Measurements from ENCODE around the gene CCDC127. TPM values are rescaled to one million over a fixed set of nuclear protein-coding genes. Genes with fewer than 3 reads are reported as not detected.

The CCDC127 gene
- total RNA-seq, 2 donors from 2014 or later, result 3.5 to 5.3 TPM

GRCh38 chr5:213803-214395 is 4.1 kb downstream of the CCDC127 start:
- intact Hi-C loops (cut with DNase I), result no loop called here
- TF ChIP-seq CTCF (IDR thresholded peaks at IDR 0.05), result no peak

GRCh38 chr5:208449-209114 is 9.4 kb downstream of the CCDC127 start:
- H3K36me3 ChIP-seq, result no peaks in the 10 kb centered on the region
- H3K27me3 ChIP-seq, result no peaks in the 10 kb centered on the region
- H3K27ac ChIP-seq, result no peak overlapping the region
- no peak for TF ChIP-seq CTCF (IDR thresholded peaks at IDR 0.05)
- no peak for DNase-seq
- intact Hi-C loops (cut with DNase I), result no loop called here
- no peak overlapping the region for H3K9ac ChIP-seq (ENCODE audit: low read depth in 2 of 2, low read length in 2 of 2)
- no peak overlapping the region for H3K4me3 ChIP-seq
- no peaks in the 10 kb centered on the region for H3K4me1 ChIP-seq
- no peaks in the 10 kb centered on the region for H3K9me3 ChIP-seq

More at GRCh38 chr5:213803-214395, 4.1 kb downstream of the CCDC127 start:
- Histone ChIP-seq H3K9ac (ENCODE audit: low read depth in 2 of 2, low read length in 2 of 2) (no peak overlapping the region), H3K36me3 (no peaks in the 10 kb centered on the region), H3K9me3 (no peaks in the 10 kb centered on the region), H3K27ac (no peak overlapping the region), H3K27me3 (no peaks in the 10 kb centered on the region), H3K4me1 (no peaks in the 10 kb centered on the region), H3K4me3 (no peak overlapping the region)
- no peak for DNase-seq

GRCh38 chr5:207599-207998 is 10.4 kb downstream of the CCDC127 start:
- H3K36me3 ChIP-seq, result no peaks in the 10 kb centered on the region
- no peak overlapping the region for H3K9ac ChIP-seq (ENCODE audit: low read depth in 2 of 2, low read length in 2 of 2)
- H3K27ac ChIP-seq, result no peak overlapping the region
- no peak overlapping the region for H3K4me3 ChIP-seq
- no peaks in the 10 kb centered on the region for H3K27me3 ChIP-seq
- no peak for TF ChIP-seq CTCF (IDR thresholded peaks at IDR 0.05)
- H3K4me1 ChIP-seq, result no peaks in the 10 kb centered on the region
- DNase-seq, result no peak
- H3K9me3 ChIP-seq, result no peaks in the 10 kb centered on the region
- intact Hi-C loops (cut with DNase I), result no loop called here

GRCh38 chr5:206927-207536 is 10.9 kb downstream of the CCDC127 start:
- no peak for TF ChIP-seq CTCF (IDR thresholded peaks at IDR 0.05)
- no peak overlapping the region for H3K4me3 ChIP-seq
- intact Hi-C loops (cut with DNase I), result no loop called here
- DNase-seq, result no peak
- H3K27ac ChIP-seq, result no peak overlapping the region
- no peaks in the 10 kb centered on the region for H3K4me1 ChIP-seq
- no peaks in the 10 kb centered on the region for H3K36me3 ChIP-seq
- no peaks in the 10 kb centered on the region for H3K9me3 ChIP-seq
- no peak overlapping the region for H3K9ac ChIP-seq (ENCODE audit: low read depth in 2 of 2, low read length in 2 of 2)
- no peaks in the 10 kb centered on the region for H3K27me3 ChIP-seq

GRCh38 chr5:206406-206805 is 11.5 kb downstream of the CCDC127 start:
- H3K9ac ChIP-seq (ENCODE audit: low read depth in 2 of 2, low read length in 2 of 2), result no peak overlapping the region
- no peaks in the 10 kb centered on the region for H3K9me3 ChIP-seq

More at GRCh38 chr5:206406-206805, 11.5 kb downstream of the CCDC127 start:
- H3K4me3 ChIP-seq, result no peak overlapping the region
- no peak for DNase-seq
- intact Hi-C loops (cut with DNase I), result no loop called here
- H3K27ac ChIP-seq, result no peak overlapping the region
- no peak for TF ChIP-seq CTCF (IDR thresholded peaks at IDR 0.05)
- no peaks in the 10 kb centered on the region for H3K36me3 ChIP-seq
- H3K4me1 ChIP-seq, result no peaks in the 10 kb centered on the region
- no peaks in the 10 kb centered on the region for H3K27me3 ChIP-seq

Data from colonic mucosa (tissue), 4 donors.